Stomach (tissue), 9 donors: ENCODE measurements around the gene DYRK1A. TPM values are rescaled to one million over a fixed set of nuclear protein-coding genes. Genes with fewer than 3 reads are reported as not detected.
A peak's percentile ranks its signal among the peaks of the same experiment; 100 is the strongest.

ENCODE experiments used
- DNase-seq, 2 donors: peaks; one replicate each; pipeline versions ENCODE4 v3.0.0 to v3.0.0-alpha.2; 2013 to 2019
- H3K27ac ChIP-seq, 5 donors: fragments of 200-600 bp in 4 of 5; sonication (generic) in 4 of 5; one replicate each; pipeline ENCODE4 v1.5.1; 2013 to 2019; ENCODE audit warnings: mild to moderate bottlenecking in 1 of 5, moderate library complexity in 1 of 5
- H3K27me3 ChIP-seq, 3 donors: fragments of 200-600 bp; sonication (generic); one replicate each; pipeline ENCODE4 v1.5.1; 2017 to 2019; ENCODE audit warnings: mixed run types in 1 of 3
- H3K36me3 ChIP-seq, 4 donors: fragments of 200-600 bp; sonication (generic); 1 replicate in 3 of 4; 2 replicates in 1 of 4; pipeline ENCODE4 v1.5.1; 2016 to 2019
- H3K4me1 ChIP-seq, 4 donors: fragments of 200-600 bp; sonication (generic); one replicate each; pipeline ENCODE4 v1.5.1; 2016 to 2019
- H3K4me3 ChIP-seq, 4 donors: fragments of 200-600 bp; sonication (generic) in 3 of 4; one replicate each; pipeline ENCODE4 v1.5.1; 2016 to 2019; ENCODE audit warnings: mild to moderate bottlenecking in 1 of 4
- H3K9me3 ChIP-seq, 4 donors: fragments of 200-600 bp; sonication (generic); one replicate each; pipeline ENCODE4 v1.5.1; 2016 to 2019
- CTCF ChIP-seq, 7 experiments: fragments of 450-650 bp in 4 of 7; fragments of 200-600 bp in 3 of 7; sonication (generic) in 3 of 7; IDR thresholded peaks; one replicate each; pipeline ENCODE4 v1.5.1; 2016 to 2019; ENCODE audit warnings: antibody characterized with exemption in 7 of 7, control low read depth in 2 of 7, mild to moderate bottlenecking in 1 of 7
- EP300 ChIP-seq: sonication (generic); formaldehyde crosslinking; IDR thresholded peaks from one replicate; pipeline ENCODE4 v1.6.1; 2017; ENCODE audit warnings: antibody characterized with exemption
- POLR2A ChIP-seq, 4 donors: fragments of 450-650 bp; IDR thresholded peaks; one replicate each; pipeline ENCODE4 v1.6.1; 2016; ENCODE audit warnings: antibody characterized with exemption in 4 of 4, control low read depth in 2 of 4, mild to moderate bottlenecking in 1 of 4, moderate library complexity in 1 of 4
- POLR2AphosphoS5 ChIP-seq, 3 donors: sonication (generic); formaldehyde crosslinking; IDR thresholded peaks; one replicate each; pipeline ENCODE4 v1.6.1; 2016; ENCODE audit warnings: antibody characterized with exemption in 3 of 3
- WGBS, 5 donors: extraction: QIAGEN DNeasy Blood & Tissue Kit in 3 of 5; methylation state at CpG; one replicate each; pipeline versions ENCODE4 v1.1.5 to v1.1.7; 2013 to 2018; 5-methylcytosine and 5-hydroxymethylcytosine counted together
- intact Hi-C: fragments of 100-400 bp; cut with DNase I; formaldehyde crosslinking; loops from one replicate; pipeline ENCODE4 v1.15.1; 2023; ENCODE audit warnings: low total_unique reads
- polyA plus RNA-seq, 3 donors: library from polyadenylated mRNA; stranded (reverse); fragments of 200-250 nt; gene quantifications; one replicate each; pipeline ENCODE4 v1.2.3, GENCODE V29; 2013
- total RNA-seq, 5 donors: library from RNA; depleted of rRNA; stranded (reverse); fragments of >200 nt; gene quantifications; one replicate each; pipeline versions ENCODE4 v1.1.0 to v1.2.3, GENCODE V29; 2014 to 2016
- donor health status: healthy with polysubstance abuse.
- donor health status: Bipolar disorder and iron deficiency.
- donor health status: healthy.

The DYRK1A gene
- total and polyA plus RNA-seq, 8 donors, result 10.1 to 124 (median 67.0) TPM

GRCh38 chr21:37459575-37459974, 93.0 kb downstream of the DYRK1A start:
- DNase-seq, result no peak
- H3K9me3 ChIP-seq, result no peaks in the 10 kb centered on the region
- no peak for TF ChIP-seq CTCF (IDR thresholded peaks at IDR 0.05)
- TF ChIP-seq EP300, result no peak
- TF ChIP-seq POLR2AphosphoS5 (IDR thresholded peaks at IDR 0.05), result no peak
- TF ChIP-seq POLR2A (IDR thresholded peaks at IDR 0.05), result no peak
- H3K4me1 ChIP-seq, result peaks cover 65 to 100% (median 84%) of the 10 kb centered on the region in 4 donors
- H3K4me3 ChIP-seq, result no peak overlapping the region
- H3K27ac ChIP-seq, result no peak overlapping the region
- no peaks in the 10 kb centered on the region for H3K36me3 ChIP-seq
- no peaks in the 10 kb centered on the region for H3K27me3 ChIP-seq
- intact Hi-C loops, result no loop called here
- WGBS, 5 donors, result 55 to 71% (median 71%) methylated on average over 4 of the region's 4 CpGs

GRCh38 chr21:37460196-37460595, 93.6 kb downstream of the DYRK1A start:
- H3K27me3 ChIP-seq, result no peaks in the 10 kb centered on the region
- DNase-seq, result no peak
- no peak overlapping the region for H3K4me3 ChIP-seq
- 77 to 87% (median 78%) methylated on average over 7 of the region's 7 CpGs for WGBS, 5 donors
- peaks cover 59 to 100% (median 85%) of the 10 kb centered on the region in 4 donors for H3K4me1 ChIP-seq
- intact Hi-C loops, result no loop called here
- TF ChIP-seq POLR2AphosphoS5 (IDR thresholded peaks at IDR 0.05) (no peak), POLR2A (IDR thresholded peaks at IDR 0.05) (no peak), EP300 (no peak), CTCF (IDR thresholded peaks at IDR 0.05) (no peak)
- no peaks in the 10 kb centered on the region for H3K36me3 ChIP-seq
- no peak overlapping the region for H3K27ac ChIP-seq
- no peaks in the 10 kb centered on the region for H3K9me3 ChIP-seq

- peak in 1 of 2 donors; percentile 38 for DNase-seq
- H3K4me3 ChIP-seq, result no peak overlapping the region
- peaks cover 47 to 100% (median 77%) of the 10 kb centered on the region in 4 donors for H3K4me1 ChIP-seq
- intact Hi-C loops, result no loop called here
- 23 to 36% (median 27%) methylated on average over 4 of the region's 4 CpGs for WGBS, 5 donors
- H3K36me3 ChIP-seq, result no peaks in the 10 kb centered on the region
- no peaks in the 10 kb centered on the region for H3K27me3 ChIP-seq
- TF ChIP-seq POLR2AphosphoS5 (IDR thresholded peaks at IDR 0.05), result no peak
- no peak for TF ChIP-seq CTCF (IDR thresholded peaks at IDR 0.05)
- no peak for TF ChIP-seq POLR2A (IDR thresholded peaks at IDR 0.05)
- no peak for TF ChIP-seq EP300
- H3K9me3 ChIP-seq, result no peaks in the 10 kb centered on the region
- H3K27ac ChIP-seq, result peak overlapping the region in 1 of 5 donors; percentile 78
These were observed 94.9 kb downstream of the DYRK1A start for GRCh38 chr21:37461479-37461878.

- no peaks in the 10 kb centered on the region for H3K36me3 ChIP-seq
- peaks cover 41 to 94% (median 69%) of the 10 kb centered on the region in 4 donors for H3K4me1 ChIP-seq
- no peak overlapping the region for H3K4me3 ChIP-seq
- TF ChIP-seq EP300 (no peak), CTCF (IDR thresholded peaks at IDR 0.05) (no peak), POLR2AphosphoS5 (IDR thresholded peaks at IDR 0.05) (no peak), POLR2A (IDR thresholded peaks at IDR 0.05) (no peak)
- intact Hi-C loops, result no loop called here
- peak overlapping the region in 3 of 5 donors; percentile 39 to 78 (median 76) for H3K27ac ChIP-seq
- WGBS, 5 donors, result 40 to 59% (median 44%) methylated on average over 5 of the region's 5 CpGs
- no peaks in the 10 kb centered on the region for H3K27me3 ChIP-seq
- no peak for DNase-seq
- no peaks in the 10 kb centered on the region for H3K9me3 ChIP-seq
These were observed 95.7 kb downstream of the DYRK1A start for GRCh38 chr21:37462087-37462861.
